GM23338 (cell line): ENCODE measurements around the gene BPI. TPM values are rescaled to one million over a fixed set of nuclear protein-coding genes. Genes with fewer than 3 reads are reported as not detected.

ENCODE experiments used
- ATAC-seq: fragments of 200-7000 bp; cut with Tn5 transposase; 3 replicates; pipeline ENCODE4 v1.9.1; 2020
- DNase-seq: peaks from one replicate; pipeline ENCODE4 v3.0.0-alpha.2; 2015; ENCODE audit warnings: low spot score
- H2AFZ ChIP-seq: fragments of 200-600 bp; sonication (generic); 2 replicates; pipeline ENCODE4 v1.8.0; 2016; ENCODE audit warnings: antibody characterized with exemption, mild to moderate bottlenecking, moderate library complexity
- H3F3A ChIP-seq: fragments of 200-600 bp; sonication (generic); replicated peaks from 2 replicates; pipeline ENCODE4 v1.8.0; 2017; ENCODE audit warnings: antibody characterized with exemption, mixed run types, low read depth
- H3K27ac ChIP-seq: fragments of 200-600 bp; sonication (generic); 2 replicates; pipeline ENCODE4 v1.6.1; 2016; ENCODE audit warnings: low read depth
- H3K27me3 ChIP-seq: fragments of 200-600 bp; sonication (generic); 2 replicates; pipeline ENCODE4 v1.8.0; 2016; ENCODE audit warnings: mild to moderate bottlenecking, mixed run types, moderate library complexity; ENCODE audit not compliant: insufficient read depth
- H3K36me3 ChIP-seq: fragments of 200-600 bp; sonication (generic); 2 replicates; pipeline ENCODE4 v1.8.0; 2016; ENCODE audit warnings: mild to moderate bottlenecking; ENCODE audit not compliant: insufficient read depth
- H3K4me1 ChIP-seq: fragments of 200-600 bp; sonication (generic); 2 replicates; pipeline ENCODE4 v1.8.0; 2016; ENCODE audit warnings: mild to moderate bottlenecking, moderate library complexity; ENCODE audit not compliant: insufficient read depth
- H3K4me2 ChIP-seq: fragments of 200-600 bp; sonication (generic); 2 replicates; pipeline ENCODE4 v1.7.1; 2017; ENCODE audit warnings: mixed run types
- H3K4me3 ChIP-seq: fragments of 200-600 bp; sonication (generic); 2 replicates; pipeline ENCODE4 v1.6.1; 2016; ENCODE audit warnings: mixed run types
- H3K79me2 ChIP-seq: fragments of 200-600 bp; sonication (generic); replicated peaks from 2 replicates; pipeline ENCODE4 v1.8.0; 2017; ENCODE audit warnings: mild to moderate bottlenecking; ENCODE audit not compliant: insufficient read depth
- H3K9me2 ChIP-seq: fragments of 200-600 bp; sonication (generic); 2 replicates; pipeline ENCODE4 v1.8.0; 2017; ENCODE audit not compliant: insufficient read depth
- H4K20me1 ChIP-seq: fragments of 200-600 bp; sonication (generic); replicated peaks from 2 replicates; pipeline ENCODE4 v1.8.0; 2017; ENCODE audit warnings: mild to moderate bottlenecking; ENCODE audit not compliant: insufficient read depth
- H3K27ac Mint-ChIP-seq: 2 replicates; pipeline ENCODE4 v1.8.0; 2020; ENCODE audit warnings: inconsistent platforms, mild to moderate bottlenecking, moderate library complexity, mixed read lengths
- H3K27me3 Mint-ChIP-seq: 3 replicates; pipeline ENCODE4 v1.8.0; 2022; ENCODE audit warnings: low read depth, mild to moderate bottlenecking, moderate library complexity, mixed read lengths, inconsistent platforms; ENCODE audit not compliant: insufficient read depth, poor library complexity
- H3K36me3 Mint-ChIP-seq: 3 replicates; pipeline ENCODE4 v1.8.0; 2021; ENCODE audit warnings: low read depth, mild to moderate bottlenecking, inconsistent platforms, moderate library complexity, mixed read lengths
- H3K4me1 Mint-ChIP-seq: 3 replicates; pipeline ENCODE4 v1.8.0; 2020; ENCODE audit warnings: mild to moderate bottlenecking, inconsistent platforms, mixed read lengths
- H3K4me3 Mint-ChIP-seq: 3 replicates; pipeline ENCODE4 v1.8.0; 2021; ENCODE audit warnings: moderate library complexity, mild to moderate bottlenecking, inconsistent platforms, mixed read lengths
- H3K9me3 Mint-ChIP-seq: 3 replicates; pipeline ENCODE4 v1.8.0; 2020; ENCODE audit warnings: moderate library complexity, mild to moderate bottlenecking, inconsistent platforms, mixed read lengths
- CREB1 ChIP-seq: fragments of 250-450 bp; sonication (Bioruptor Pico); IDR thresholded peaks from 2 replicates; pipeline ENCODE4 v1.5.0; 2020; ENCODE audit warnings: low read depth, mild to moderate bottlenecking, moderate library complexity
- EZH2 ChIP-seq: fragments of 200-600 bp; sonication (generic); IDR thresholded peaks from one replicate; pipeline ENCODE4 v1.8.0; 2017; ENCODE audit warnings: antibody characterized with exemption, mild to moderate bottlenecking, low read depth; ENCODE audit not compliant: unreplicated experiment
- EZH2phosphoT487 ChIP-seq: fragments of 200-600 bp; sonication (generic); IDR thresholded peaks from one replicate; pipeline ENCODE4 v1.8.1; 2018; ENCODE audit warnings: antibody characterized with exemption; ENCODE audit not compliant: unreplicated experiment
- JUNB ChIP-seq: IDR thresholded peaks from one replicate; pipeline ENCODE4 v1.6.1; 2016; ENCODE audit warnings: antibody characterized with exemption; ENCODE audit not compliant: unreplicated experiment
- NANOG ChIP-seq: IDR thresholded peaks from 2 replicates; pipeline ENCODE4 v1.6.1; 2016; ENCODE audit warnings: antibody characterized with exemption, borderline replicate concordance
- POLR2AphosphoS5 ChIP-seq: IDR thresholded peaks from 2 replicates; pipeline ENCODE4 v1.6.1; 2016; ENCODE audit warnings: antibody characterized with exemption, low read depth
- STAT1 ChIP-seq: IDR thresholded peaks from one replicate; pipeline ENCODE4 v1.6.1; 2016; ENCODE audit warnings: antibody characterized with exemption; ENCODE audit not compliant: unreplicated experiment
- ZNF114 ChIP-seq: fragments of 250-450 bp; sonication (Bioruptor Pico); IDR thresholded peaks from 2 replicates; pipeline ENCODE4 v1.5.0; 2020; ENCODE audit warnings: mild to moderate bottlenecking, moderate library complexity
- ZNF331 ChIP-seq: fragments of 250-450 bp; sonication (Bioruptor Pico); IDR thresholded peaks from 2 replicates; pipeline ENCODE4 v1.5.0; 2020; ENCODE audit warnings: low read depth, mild to moderate bottlenecking, moderate library complexity
- polyA plus RNA-seq: library from polyadenylated mRNA; unstranded; fragments of >200 nt; fragmentation: Nextera tagmentation; extraction: Ambion mirVana; gene quantifications from 2 replicates; pipeline ENCODE4 v1.2.1, GENCODE V29; 2016
- total RNA-seq: library from RNA; depleted of rRNA; stranded (reverse); fragments of >200 nt; shearing (Covaris generic); gene quantifications from 2 replicates; pipeline ENCODE4 v1.2.3, GENCODE V29; 2014
- TF ChIP-seq, protein P1 (sequence below): IDR thresholded peaks from one replicate; pipeline ENCODE4 v1.6.1; 2018; ENCODE audit warnings: antibody characterized with exemption; ENCODE audit not compliant: unreplicated experiment
- TF ChIP-seq, protein P2 (sequence below): fragments of 250-450 bp; sonication (Bioruptor Pico); IDR thresholded peaks from 2 replicates; pipeline ENCODE4 v1.5.0; 2020; ENCODE audit warnings: mild to moderate bottlenecking, moderate library complexity
- TF ChIP-seq, protein P3 (sequence below), 2 experiments: fragments of 200-600 bp in 1 of 2; sonication (generic) in 1 of 2; conservative IDR thresholded peaks; 2 replicates each; pipeline versions ENCODE4 v1.5.1 to v1.6.1; 2016 to 2017; ENCODE audit warnings: antibody characterized with exemption in 2 of 2, low read depth in 2 of 2, mild to moderate bottlenecking in 2 of 2, moderate library complexity in 1 of 2
- TF ChIP-seq, protein P4 (sequence below): IDR thresholded peaks from 2 replicates; pipeline ENCODE4 v1.6.1; 2016; ENCODE audit warnings: antibody characterized with exemption

Gene BPI
- total and polyA plus RNA-seq, 2 experiments from 2014 or later, result not detected

DNA sequence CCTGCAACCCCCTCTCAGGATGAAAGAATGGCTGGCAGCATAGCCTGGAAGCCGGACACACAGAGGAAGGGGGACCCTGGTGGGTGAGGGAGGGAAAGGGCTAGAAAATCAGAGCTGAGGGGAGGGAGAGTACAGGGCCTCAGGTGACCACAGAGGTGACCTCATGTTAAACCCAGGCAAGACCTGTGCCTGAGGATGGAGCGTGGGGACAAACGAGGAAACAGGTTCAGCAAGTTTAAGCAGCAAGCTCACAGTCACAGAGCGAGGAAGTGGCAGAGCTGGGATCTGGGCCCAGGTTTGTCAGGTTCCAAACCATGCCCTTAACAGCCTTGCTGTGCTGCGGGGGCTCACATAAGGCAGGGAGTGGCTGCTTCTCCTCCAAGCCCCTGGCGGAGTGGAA, 4.0 kb upstream of the BPI start:
- no peak overlapping the region for H3K4me2 ChIP-seq
- Mint-ChIP-seq H3K4me3 (no peak overlapping the region), H3K27me3 (peaks cover 5% of the 10 kb centered on the region), H3K4me1 (peaks cover 12% of the 10 kb centered on the region), H3K9me3 (no peaks in the 10 kb centered on the region), H3K27ac (no peak overlapping the region), H3K36me3 (no peaks in the 10 kb centered on the region)
- peak; percentile 53 for DNase-seq
- H3K27ac ChIP-seq, result no peak overlapping the region
- TF ChIP-seq NANOG, result no peak
- TF ChIP-seq, protein P1, sequence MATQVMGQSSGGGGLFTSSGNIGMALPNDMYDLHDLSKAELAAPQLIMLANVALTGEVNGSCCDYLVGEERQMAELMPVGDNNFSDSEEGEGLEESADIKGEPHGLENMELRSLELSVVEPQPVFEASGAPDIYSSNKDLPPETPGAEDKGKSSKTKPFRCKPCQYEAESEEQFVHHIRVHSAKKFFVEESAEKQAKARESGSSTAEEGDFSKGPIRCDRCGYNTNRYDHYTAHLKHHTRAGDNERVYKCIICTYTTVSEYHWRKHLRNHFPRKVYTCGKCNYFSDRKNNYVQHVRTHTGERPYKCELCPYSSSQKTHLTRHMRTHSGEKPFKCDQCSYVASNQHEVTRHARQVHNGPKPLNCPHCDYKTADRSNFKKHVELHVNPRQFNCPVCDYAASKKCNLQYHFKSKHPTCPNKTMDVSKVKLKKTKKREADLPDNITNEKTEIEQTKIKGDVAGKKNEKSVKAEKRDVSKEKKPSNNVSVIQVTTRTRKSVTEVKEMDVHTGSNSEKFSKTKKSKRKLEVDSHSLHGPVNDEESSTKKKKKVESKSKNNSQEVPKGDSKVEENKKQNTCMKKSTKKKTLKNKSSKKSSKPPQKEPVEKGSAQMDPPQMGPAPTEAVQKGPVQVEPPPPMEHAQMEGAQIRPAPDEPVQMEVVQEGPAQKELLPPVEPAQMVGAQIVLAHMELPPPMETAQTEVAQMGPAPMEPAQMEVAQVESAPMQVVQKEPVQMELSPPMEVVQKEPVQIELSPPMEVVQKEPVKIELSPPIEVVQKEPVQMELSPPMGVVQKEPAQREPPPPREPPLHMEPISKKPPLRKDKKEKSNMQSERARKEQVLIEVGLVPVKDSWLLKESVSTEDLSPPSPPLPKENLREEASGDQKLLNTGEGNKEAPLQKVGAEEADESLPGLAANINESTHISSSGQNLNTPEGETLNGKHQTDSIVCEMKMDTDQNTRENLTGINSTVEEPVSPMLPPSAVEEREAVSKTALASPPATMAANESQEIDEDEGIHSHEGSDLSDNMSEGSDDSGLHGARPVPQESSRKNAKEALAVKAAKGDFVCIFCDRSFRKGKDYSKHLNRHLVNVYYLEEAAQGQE, result no peak
- no peak for TF ChIP-seq JUNB
- no peak for TF ChIP-seq CREB1 (CRISPR knock-in tag)
- TF ChIP-seq, protein P2, sequence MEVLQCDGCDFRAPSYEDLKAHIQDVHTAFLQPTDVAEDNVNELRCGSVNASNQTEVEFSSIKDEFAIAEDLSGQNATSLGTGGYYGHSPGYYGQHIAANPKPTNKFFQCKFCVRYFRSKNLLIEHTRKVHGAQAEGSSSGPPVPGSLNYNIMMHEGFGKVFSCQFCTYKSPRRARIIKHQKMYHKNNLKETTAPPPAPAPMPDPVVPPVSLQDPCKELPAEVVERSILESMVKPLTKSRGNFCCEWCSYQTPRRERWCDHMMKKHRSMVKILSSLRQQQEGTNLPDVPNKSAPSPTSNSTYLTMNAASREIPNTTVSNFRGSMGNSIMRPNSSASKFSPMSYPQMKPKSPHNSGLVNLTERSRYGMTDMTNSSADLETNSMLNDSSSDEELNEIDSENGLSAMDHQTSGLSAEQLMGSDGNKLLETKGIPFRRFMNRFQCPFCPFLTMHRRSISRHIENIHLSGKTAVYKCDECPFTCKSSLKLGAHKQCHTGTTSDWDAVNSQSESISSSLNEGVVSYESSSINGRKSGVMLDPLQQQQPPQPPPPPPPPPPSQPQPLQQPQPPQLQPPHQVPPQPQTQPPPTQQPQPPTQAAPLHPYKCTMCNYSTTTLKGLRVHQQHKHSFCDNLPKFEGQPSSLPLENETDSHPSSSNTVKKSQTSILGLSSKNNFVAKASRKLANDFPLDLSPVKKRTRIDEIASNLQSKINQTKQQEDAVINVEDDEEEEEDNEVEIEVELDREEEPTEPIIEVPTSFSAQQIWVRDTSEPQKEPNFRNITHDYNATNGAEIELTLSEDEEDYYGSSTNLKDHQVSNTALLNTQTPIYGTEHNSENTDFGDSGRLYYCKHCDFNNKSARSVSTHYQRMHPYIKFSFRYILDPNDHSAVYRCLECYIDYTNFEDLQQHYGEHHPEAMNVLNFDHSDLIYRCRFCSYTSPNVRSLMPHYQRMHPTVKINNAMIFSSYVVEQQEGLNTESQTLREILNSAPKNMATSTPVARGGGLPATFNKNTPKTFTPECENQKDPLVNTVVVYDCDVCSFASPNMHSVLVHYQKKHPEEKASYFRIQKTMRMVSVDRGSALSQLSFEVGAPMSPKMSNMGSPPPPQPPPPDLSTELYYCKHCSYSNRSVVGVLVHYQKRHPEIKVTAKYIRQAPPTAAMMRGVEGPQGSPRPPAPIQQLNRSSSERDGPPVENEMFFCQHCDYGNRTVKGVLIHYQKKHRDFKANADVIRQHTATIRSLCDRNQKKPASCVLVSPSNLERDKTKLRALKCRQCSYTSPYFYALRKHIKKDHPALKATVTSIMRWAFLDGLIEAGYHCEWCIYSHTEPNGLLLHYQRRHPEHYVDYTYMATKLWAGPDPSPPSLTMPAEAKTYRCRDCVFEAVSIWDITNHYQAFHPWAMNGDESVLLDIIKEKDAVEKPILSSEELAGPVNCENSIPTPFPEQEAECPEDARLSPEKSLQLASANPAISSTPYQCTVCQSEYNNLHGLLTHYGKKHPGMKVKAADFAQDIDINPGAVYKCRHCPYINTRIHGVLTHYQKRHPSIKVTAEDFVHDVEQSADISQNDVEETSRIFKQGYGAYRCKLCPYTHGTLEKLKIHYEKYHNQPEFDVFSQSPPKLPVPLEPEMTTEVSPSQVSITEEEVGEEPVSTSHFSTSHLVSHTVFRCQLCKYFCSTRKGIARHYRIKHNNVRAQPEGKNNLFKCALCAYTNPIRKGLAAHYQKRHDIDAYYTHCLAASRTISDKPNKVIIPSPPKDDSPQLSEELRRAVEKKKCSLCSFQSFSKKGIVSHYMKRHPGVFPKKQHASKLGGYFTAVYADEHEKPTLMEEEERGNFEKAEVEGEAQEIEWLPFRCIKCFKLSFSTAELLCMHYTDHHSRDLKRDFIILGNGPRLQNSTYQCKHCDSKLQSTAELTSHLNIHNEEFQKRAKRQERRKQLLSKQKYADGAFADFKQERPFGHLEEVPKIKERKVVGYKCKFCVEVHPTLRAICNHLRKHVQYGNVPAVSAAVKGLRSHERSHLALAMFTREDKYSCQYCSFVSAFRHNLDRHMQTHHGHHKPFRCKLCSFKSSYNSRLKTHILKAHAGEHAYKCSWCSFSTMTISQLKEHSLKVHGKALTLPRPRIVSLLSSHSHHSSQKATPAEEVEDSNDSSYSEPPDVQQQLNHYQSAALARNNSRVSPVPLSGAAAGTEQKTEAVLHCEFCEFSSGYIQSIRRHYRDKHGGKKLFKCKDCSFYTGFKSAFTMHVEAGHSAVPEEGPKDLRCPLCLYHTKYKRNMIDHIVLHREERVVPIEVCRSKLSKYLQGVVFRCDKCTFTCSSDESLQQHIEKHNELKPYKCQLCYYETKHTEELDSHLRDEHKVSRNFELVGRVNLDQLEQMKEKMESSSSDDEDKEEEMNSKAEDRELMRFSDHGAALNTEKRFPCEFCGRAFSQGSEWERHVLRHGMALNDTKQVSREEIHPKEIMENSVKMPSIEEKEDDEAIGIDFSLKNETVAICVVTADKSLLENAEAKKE, result no peak
- TF ChIP-seq, protein P3, sequence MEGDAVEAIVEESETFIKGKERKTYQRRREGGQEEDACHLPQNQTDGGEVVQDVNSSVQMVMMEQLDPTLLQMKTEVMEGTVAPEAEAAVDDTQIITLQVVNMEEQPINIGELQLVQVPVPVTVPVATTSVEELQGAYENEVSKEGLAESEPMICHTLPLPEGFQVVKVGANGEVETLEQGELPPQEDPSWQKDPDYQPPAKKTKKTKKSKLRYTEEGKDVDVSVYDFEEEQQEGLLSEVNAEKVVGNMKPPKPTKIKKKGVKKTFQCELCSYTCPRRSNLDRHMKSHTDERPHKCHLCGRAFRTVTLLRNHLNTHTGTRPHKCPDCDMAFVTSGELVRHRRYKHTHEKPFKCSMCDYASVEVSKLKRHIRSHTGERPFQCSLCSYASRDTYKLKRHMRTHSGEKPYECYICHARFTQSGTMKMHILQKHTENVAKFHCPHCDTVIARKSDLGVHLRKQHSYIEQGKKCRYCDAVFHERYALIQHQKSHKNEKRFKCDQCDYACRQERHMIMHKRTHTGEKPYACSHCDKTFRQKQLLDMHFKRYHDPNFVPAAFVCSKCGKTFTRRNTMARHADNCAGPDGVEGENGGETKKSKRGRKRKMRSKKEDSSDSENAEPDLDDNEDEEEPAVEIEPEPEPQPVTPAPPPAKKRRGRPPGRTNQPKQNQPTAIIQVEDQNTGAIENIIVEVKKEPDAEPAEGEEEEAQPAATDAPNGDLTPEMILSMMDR (conservative IDR thresholded peaks at IDR 0.05; ENCODE audit: low read depth in 2 of 2), result no peak
- TF ChIP-seq ZNF331 (CRISPR knock-in tag), result no peak
- no peak for TF ChIP-seq ZNF114 (CRISPR knock-in tag)
- TF ChIP-seq, protein P4, sequence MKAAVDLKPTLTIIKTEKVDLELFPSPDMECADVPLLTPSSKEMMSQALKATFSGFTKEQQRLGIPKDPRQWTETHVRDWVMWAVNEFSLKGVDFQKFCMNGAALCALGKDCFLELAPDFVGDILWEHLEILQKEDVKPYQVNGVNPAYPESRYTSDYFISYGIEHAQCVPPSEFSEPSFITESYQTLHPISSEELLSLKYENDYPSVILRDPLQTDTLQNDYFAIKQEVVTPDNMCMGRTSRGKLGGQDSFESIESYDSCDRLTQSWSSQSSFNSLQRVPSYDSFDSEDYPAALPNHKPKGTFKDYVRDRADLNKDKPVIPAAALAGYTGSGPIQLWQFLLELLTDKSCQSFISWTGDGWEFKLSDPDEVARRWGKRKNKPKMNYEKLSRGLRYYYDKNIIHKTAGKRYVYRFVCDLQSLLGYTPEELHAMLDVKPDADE, result no peak
- no peak for TF ChIP-seq EZH2
- no peak for TF ChIP-seq EZH2phosphoT487
- TF ChIP-seq STAT1, result no peak
- no peak for TF ChIP-seq POLR2AphosphoS5
- no peaks in the 10 kb centered on the region for H3F3A ChIP-seq
- no peaks in the 10 kb centered on the region for H3K79me2 ChIP-seq
- no peaks in the 10 kb centered on the region for H3K36me3 ChIP-seq
- H3K4me3 ChIP-seq, result no peak overlapping the region
- peak overlapping the region; percentile 79 for H2AFZ ChIP-seq
- peak; percentile 57 for ATAC-seq
- no peaks in the 10 kb centered on the region for H3K4me1 ChIP-seq
- H3K27me3 ChIP-seq, result no peaks in the 10 kb centered on the region
- no peaks in the 10 kb centered on the region for H3K9me2 ChIP-seq
- H4K20me1 ChIP-seq, result no peaks in the 10 kb centered on the region
